ENCODE results near the gene OBP2A. TPM values are rescaled to one million over a fixed set of nuclear protein-coding genes. Genes with fewer than 3 reads are reported as not detected.

OBP2A gene
- total RNA-seq, 2 experiments from 2014 or later, result not detected

DNA sequence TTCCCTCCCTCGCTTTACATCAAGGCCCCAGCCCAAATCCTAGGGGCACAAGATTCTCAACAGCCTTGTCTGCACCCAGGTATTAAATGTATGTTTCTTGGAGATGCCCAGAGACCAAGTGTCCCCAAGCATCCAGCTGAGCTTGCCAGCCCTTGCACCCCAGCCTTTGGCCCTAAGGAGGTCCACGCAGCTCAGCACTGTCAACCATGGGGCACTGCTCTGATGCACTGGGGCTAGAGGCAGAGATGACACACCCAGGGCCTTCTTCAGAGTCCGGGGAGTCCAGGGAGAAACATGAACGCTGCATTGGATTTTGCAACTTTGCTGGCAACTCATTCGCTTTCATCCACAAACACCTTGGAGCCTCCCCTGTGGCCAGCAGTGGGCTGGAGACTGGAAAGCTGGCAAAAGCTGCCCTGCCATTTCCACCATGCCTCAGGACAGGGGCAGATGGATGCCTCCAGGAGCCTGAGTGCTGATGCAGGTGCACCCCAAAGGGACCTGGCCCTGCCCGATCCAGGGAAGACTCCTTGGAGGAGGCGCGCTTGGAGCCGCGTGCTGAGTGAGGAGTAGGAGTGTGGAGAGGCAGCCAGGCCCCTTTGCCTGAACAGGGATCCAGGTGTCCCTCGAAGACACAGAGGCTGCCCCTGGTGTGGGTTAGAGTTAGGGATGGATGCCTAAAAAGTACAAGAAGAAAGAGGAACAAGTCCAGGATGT is 34.9 kb downstream of the OBP2A start:
- no peak overlapping the region for H3K27ac Mint-ChIP-seq
- no peak for ATAC-seq
- ChIA-PET CTCF (no interaction called here), POLR2A (no interaction called here)
- no peaks in the 10 kb centered on the region for H3K27me3 Mint-ChIP-seq (ENCODE audit: low read depth)
- H3K4me1 Mint-ChIP-seq (ENCODE audit: low read depth), result no peaks in the 10 kb centered on the region
- no peak for DNase-seq
- H3K4me3 Mint-ChIP-seq, result no peak overlapping the region
- no peaks in the 10 kb centered on the region for H3K9me3 Mint-ChIP-seq (ENCODE audit: insufficient read depth)
- H3K36me3 Mint-ChIP-seq (ENCODE audit: low read depth), result no peaks in the 10 kb centered on the region

DNA sequence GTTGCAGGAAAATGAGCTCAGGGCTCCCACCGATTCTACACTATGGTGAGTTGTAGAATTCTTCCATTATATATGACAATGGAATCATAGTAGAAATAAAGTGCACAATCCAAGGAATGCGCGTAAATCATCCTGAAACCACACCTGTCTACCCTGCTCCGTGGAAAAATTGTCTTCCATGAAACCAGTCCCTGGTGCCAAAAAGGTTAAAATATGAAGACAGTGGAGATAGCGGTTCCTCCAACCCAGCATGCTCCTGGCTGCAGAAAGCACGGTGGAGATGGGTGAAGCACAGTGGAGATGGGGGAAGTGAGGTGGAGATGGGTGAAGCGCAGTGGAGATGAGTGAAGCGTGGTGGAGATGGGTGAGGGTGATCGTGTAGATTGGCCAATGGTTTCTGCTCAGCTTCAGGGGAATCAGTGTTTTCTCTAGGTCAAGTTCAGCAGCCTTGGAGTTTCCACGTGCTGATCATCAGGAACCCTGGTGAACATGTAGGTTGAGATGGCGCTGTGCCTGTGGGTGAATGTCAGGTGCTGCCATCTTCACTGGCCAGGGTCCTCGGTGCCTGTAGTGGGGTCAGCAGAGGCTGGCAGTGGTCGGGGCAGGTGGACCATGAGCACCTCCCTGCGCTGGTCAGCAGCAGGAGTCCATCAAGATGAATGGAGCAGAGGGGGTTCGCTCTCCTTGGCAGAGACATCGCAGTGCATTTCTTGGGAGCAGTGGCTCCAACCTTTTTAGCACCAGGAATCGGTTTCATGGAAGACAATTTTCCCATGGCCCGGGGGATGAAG is 35.9 kb downstream of the OBP2A start:
- POLR2A ChIA-PET, result no interaction called here
- no peak overlapping the region for H3K4me3 Mint-ChIP-seq
- H3K27ac Mint-ChIP-seq, result no peak overlapping the region
- CTCF ChIA-PET, result no interaction called here
- no peaks in the 10 kb centered on the region for H3K27me3 Mint-ChIP-seq (ENCODE audit: low read depth)
- no peaks in the 10 kb centered on the region for H3K4me1 Mint-ChIP-seq (ENCODE audit: low read depth)
- no peaks in the 10 kb centered on the region for H3K9me3 Mint-ChIP-seq (ENCODE audit: insufficient read depth)
- no peaks in the 10 kb centered on the region for H3K36me3 Mint-ChIP-seq (ENCODE audit: low read depth)
- DNase-seq, result no peak
- no peak for ATAC-seq

- no peak overlapping the region for H3K4me3 Mint-ChIP-seq
- no peak overlapping the region for H3K27ac Mint-ChIP-seq
- H3K27me3 Mint-ChIP-seq (ENCODE audit: low read depth), result no peaks in the 10 kb centered on the region
- H3K9me3 Mint-ChIP-seq (ENCODE audit: insufficient read depth), result no peaks in the 10 kb centered on the region
- no peaks in the 10 kb centered on the region for H3K36me3 Mint-ChIP-seq (ENCODE audit: low read depth)
- ATAC-seq (no peak), DNase-seq (no peak)
- POLR2A ChIA-PET, result no interaction called here
- CTCF ChIA-PET, result no interaction called here
- no peaks in the 10 kb centered on the region for H3K4me1 Mint-ChIP-seq (ENCODE audit: low read depth)
Observed at GRCh38 chr9:135582541-135582940, 36.6 kb downstream of the OBP2A start.

- no peak overlapping the region for H3K27ac Mint-ChIP-seq
- no peak for DNase-seq
- no peaks in the 10 kb centered on the region for H3K27me3 Mint-ChIP-seq (ENCODE audit: low read depth)
- H3K4me3 Mint-ChIP-seq, result no peak overlapping the region
- H3K36me3 Mint-ChIP-seq (ENCODE audit: low read depth), result no peaks in the 10 kb centered on the region
- CTCF ChIA-PET, result no interaction called here
- no peak for ATAC-seq
- H3K9me3 Mint-ChIP-seq (ENCODE audit: insufficient read depth), result no peaks in the 10 kb centered on the region
- no peaks in the 10 kb centered on the region for H3K4me1 Mint-ChIP-seq (ENCODE audit: low read depth)
- POLR2A ChIA-PET, result no interaction called here
Observed at GRCh38 chr9:135582966-135583687, 37.2 kb downstream of the OBP2A start.

DNA sequence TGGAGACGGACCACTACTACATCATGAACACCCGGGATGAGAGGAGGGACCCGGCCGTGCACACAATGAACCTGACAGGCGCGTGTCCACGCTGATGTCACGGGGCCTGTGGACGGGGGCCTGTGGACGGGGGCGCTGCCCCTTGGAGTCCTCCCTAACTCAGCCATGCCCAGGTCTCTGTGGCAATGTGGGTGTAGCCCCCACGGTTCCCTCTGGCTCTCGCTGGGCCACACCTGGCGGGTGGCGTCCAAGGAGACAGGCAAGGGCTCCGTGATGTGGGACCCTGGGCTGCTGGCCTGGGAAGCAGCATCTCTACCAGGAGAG is 37.7 kb downstream of the OBP2A start:
- Mint-ChIP-seq H3K36me3 (ENCODE audit: low read depth) (no peaks in the 10 kb centered on the region), H3K27ac (no peak overlapping the region), H3K27me3 (ENCODE audit: low read depth) (no peaks in the 10 kb centered on the region), H3K4me1 (ENCODE audit: low read depth) (no peaks in the 10 kb centered on the region), H3K9me3 (ENCODE audit: insufficient read depth) (no peaks in the 10 kb centered on the region), H3K4me3 (no peak overlapping the region)
- CTCF ChIA-PET, result no interaction called here
- ATAC-seq, result no peak
- no peak for DNase-seq
- POLR2A ChIA-PET, result no interaction called here

GRCh38 chr9:135584371-135584770 is 38.4 kb downstream of the OBP2A start:
- no peak overlapping the region for H3K27ac Mint-ChIP-seq
- ATAC-seq, result no peak
- CTCF ChIA-PET, result no interaction called here

DNA sequence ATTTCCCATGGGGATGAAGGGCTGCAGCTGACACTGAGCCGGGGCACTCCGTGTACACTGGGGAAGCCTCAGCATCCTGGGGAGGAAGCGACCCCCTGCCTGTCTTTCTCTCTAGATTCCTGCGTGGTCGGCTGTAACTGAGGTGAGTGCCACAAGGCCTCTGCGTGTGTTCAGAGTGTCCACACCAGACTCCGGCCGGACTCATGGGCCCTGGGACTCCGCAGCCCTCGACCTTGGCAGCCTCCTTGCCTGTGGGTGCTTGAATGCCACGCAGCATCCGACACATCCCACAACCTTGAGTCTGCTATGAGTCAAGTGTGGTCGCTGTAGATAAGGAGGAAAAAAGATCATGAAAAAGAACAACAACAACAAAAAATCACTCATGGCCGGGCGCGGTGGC is 39.0 kb downstream of the OBP2A start:
- Mint-ChIP-seq H3K4me1 (ENCODE audit: low read depth) (no peaks in the 10 kb centered on the region), H3K9me3 (ENCODE audit: insufficient read depth) (no peaks in the 10 kb centered on the region), H3K27ac (no peak overlapping the region), H3K36me3 (ENCODE audit: low read depth) (no peaks in the 10 kb centered on the region), H3K27me3 (ENCODE audit: low read depth) (no peaks in the 10 kb centered on the region), H3K4me3 (no peak overlapping the region)
- POLR2A ChIA-PET, result no interaction called here
- ATAC-seq (no peak), DNase-seq (no peak)
- CTCF ChIA-PET, result no interaction called here

More at GRCh38 chr9:135584371-135584770, 38.4 kb downstream of the OBP2A start:
- POLR2A ChIA-PET, result no interaction called here
- Mint-ChIP-seq H3K4me1 (ENCODE audit: low read depth) (no peaks in the 10 kb centered on the region), H3K36me3 (ENCODE audit: low read depth) (no peaks in the 10 kb centered on the region), H3K4me3 (no peak overlapping the region), H3K9me3 (ENCODE audit: insufficient read depth) (no peaks in the 10 kb centered on the region), H3K27me3 (ENCODE audit: low read depth) (no peaks in the 10 kb centered on the region)
- DNase-seq, result no peak

DNA sequence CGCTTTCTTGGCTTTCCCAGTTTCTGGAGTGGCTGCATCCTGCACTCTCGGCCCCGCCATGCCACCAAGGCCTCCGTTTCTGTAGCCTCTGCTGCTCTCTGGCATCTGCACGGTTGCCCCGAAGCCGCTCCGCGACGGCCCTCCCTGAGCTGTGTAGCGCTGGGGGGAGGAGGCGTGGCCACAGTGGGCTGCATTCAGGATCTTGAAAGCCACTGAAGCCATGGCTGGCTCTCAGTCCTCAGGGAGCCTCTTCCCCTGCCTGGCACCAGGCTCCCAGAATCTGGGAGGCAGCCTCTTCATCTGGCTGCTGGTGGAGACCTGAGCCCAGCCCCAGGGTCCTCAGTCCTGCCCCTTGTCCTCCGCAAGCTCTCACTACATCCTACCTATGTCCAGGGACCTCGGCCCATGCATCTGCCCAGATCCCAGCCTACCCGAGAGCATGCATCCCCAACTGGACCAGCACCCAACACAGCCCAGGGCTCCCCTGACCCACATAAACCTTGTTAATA is 40.7 kb downstream of the OBP2A start:
- no peaks in the 10 kb centered on the region for H3K4me1 Mint-ChIP-seq (ENCODE audit: low read depth)
- no peak overlapping the region for H3K4me3 Mint-ChIP-seq
- DNase-seq (no peak), ATAC-seq (no peak)
- H3K27me3 Mint-ChIP-seq (ENCODE audit: low read depth), result no peaks in the 10 kb centered on the region
- H3K9me3 Mint-ChIP-seq (ENCODE audit: insufficient read depth), result no peaks in the 10 kb centered on the region
- no peaks in the 10 kb centered on the region for H3K36me3 Mint-ChIP-seq (ENCODE audit: low read depth)
- POLR2A ChIA-PET, result no interaction called here
- H3K27ac Mint-ChIP-seq, result no peak overlapping the region
- CTCF ChIA-PET, result no interaction called here

- DNase-seq, result no peak
- Mint-ChIP-seq H3K9me3 (ENCODE audit: insufficient read depth) (no peaks in the 10 kb centered on the region), H3K4me1 (ENCODE audit: low read depth) (no peaks in the 10 kb centered on the region), H3K4me3 (no peak overlapping the region), H3K27me3 (ENCODE audit: low read depth) (no peaks in the 10 kb centered on the region), H3K27ac (no peak overlapping the region), H3K36me3 (ENCODE audit: low read depth) (no peaks in the 10 kb centered on the region)
- CTCF ChIA-PET, result no interaction called here
- POLR2A ChIA-PET, result no interaction called here
- no peak for ATAC-seq
Observed at GRCh38 chr9:135587658-135588057, 41.7 kb downstream of the OBP2A start.

GRCh38 chr9:135588371-135588770 is 42.4 kb downstream of the OBP2A start:
- ChIA-PET CTCF (no interaction called here), POLR2A (no interaction called here)

DNA sequence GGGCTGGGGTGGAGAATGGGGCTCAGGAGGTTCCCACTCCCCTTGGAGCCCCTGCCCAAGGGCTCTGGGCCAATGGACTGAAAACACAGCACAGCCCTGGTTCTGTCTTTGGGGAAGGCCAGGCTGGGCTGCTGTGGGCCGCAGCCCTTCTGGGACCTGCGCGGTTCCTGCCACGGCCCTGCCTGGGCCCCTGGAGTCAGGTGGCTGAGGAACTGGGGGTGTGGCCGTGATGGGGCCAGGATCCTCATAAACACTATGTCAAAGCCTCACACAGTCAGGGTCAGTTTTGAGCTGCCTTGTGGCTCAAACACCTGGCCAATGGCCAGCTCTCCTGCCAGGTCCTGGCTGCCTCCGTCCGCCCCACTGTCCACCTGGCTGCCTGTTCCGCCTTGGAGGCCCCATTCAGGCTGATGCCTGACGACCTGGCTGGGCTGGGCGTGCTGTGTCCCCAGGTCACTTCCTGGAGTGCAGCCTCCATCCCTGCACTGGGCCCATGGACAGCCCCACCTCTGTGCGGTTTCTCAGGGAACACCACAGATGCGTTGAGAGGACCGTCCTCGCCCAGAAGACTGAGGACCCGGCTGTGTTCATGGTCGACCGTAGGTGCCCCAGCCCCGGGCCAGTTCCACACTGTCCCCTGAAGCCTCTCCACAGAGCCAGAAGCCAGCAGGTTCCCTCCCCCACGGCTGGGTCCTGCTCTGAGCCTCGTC is 43.1 kb downstream of the OBP2A start:
- no peak for ATAC-seq
- H3K9me3 Mint-ChIP-seq (ENCODE audit: insufficient read depth), result no peaks in the 10 kb centered on the region
- CTCF ChIA-PET, result no interaction called here
- H3K36me3 Mint-ChIP-seq (ENCODE audit: low read depth), result no peaks in the 10 kb centered on the region
- POLR2A ChIA-PET, result no interaction called here
- H3K4me1 Mint-ChIP-seq (ENCODE audit: low read depth), result no peaks in the 10 kb centered on the region
- H3K27ac Mint-ChIP-seq, result no peak overlapping the region
- no peak for DNase-seq
- no peak overlapping the region for H3K4me3 Mint-ChIP-seq
- H3K27me3 Mint-ChIP-seq (ENCODE audit: low read depth), result no peaks in the 10 kb centered on the region

More at GRCh38 chr9:135588371-135588770, 42.4 kb downstream of the OBP2A start:
- Mint-ChIP-seq H3K27me3 (ENCODE audit: low read depth) (no peaks in the 10 kb centered on the region), H3K4me1 (ENCODE audit: low read depth) (no peaks in the 10 kb centered on the region), H3K27ac (no peak overlapping the region), H3K9me3 (ENCODE audit: insufficient read depth) (no peaks in the 10 kb centered on the region), H3K36me3 (ENCODE audit: low read depth) (no peaks in the 10 kb centered on the region), H3K4me3 (no peak overlapping the region)
- ATAC-seq, result no peak
- DNase-seq, result no peak
